ENCODE results near the gene MRPS35.

The MRPS35 gene

GRCh38 chr12:27756670-27757195 is 46.1 kb downstream of the MRPS35 start:
- no peak overlapping the region for H3K23ac ChIP-seq (ENCODE audit: low read length)
- H2BK120ac ChIP-seq (ENCODE audit: insufficient read depth, low read length, poor library complexity) = no peak overlapping the region
- no peaks in the 10 kb centered on the region for H3K79me2 ChIP-seq (ENCODE audit: control insufficient read depth, insufficient read depth, low read length, poor library complexity)
- H4K8ac ChIP-seq (ENCODE audit: low read depth, low read length) = no peak overlapping the region
- H3K4ac ChIP-seq (ENCODE audit: low read depth, low read length) = no peak overlapping the region
- H3K4me2 ChIP-seq (ENCODE audit: low read length) = no peak overlapping the region
- no peak overlapping the region for H2AK5ac ChIP-seq (ENCODE audit: low read length)
- H3K36me3 ChIP-seq (ENCODE audit: control insufficient read depth in 1 of 2, insufficient read depth in 2 of 2, low read length in 2 of 2) = peaks cover under 1 to 5% of the 10 kb centered on the region in 2 experiments
- H3K4me1 ChIP-seq (ENCODE audit: control insufficient read depth in 1 of 2, insufficient read depth in 2 of 2, low read length in 2 of 2) = peaks cover 0 to under 1% of the 10 kb centered on the region in 2 experiments
- no peak overlapping the region for H4K91ac ChIP-seq (ENCODE audit: low read depth, low read length)
- H3K4me3 ChIP-seq (ENCODE audit: low read depth, low read length) = no peak overlapping the region
- H3K79me1 ChIP-seq (ENCODE audit: low read length) = no peaks in the 10 kb centered on the region
- H3K27ac ChIP-seq (ENCODE audit: low read depth, low read length) = no peak overlapping the region
- H3K9me3 ChIP-seq (ENCODE audit: insufficient read depth, low read depth, low read length) = no peaks in the 10 kb centered on the region
- no peak overlapping the region for H3K14ac ChIP-seq (ENCODE audit: low read length)
- H2BK5ac ChIP-seq (ENCODE audit: low read depth, low read length, poor library complexity) = no peak overlapping the region
- no peak overlapping the region for H4K12ac ChIP-seq (ENCODE audit: low read depth, low read length)
- H2BK12ac ChIP-seq (ENCODE audit: low read length) = no peak overlapping the region
- no CpG with 5 or more reads among the region's 7 CpGs for WGBS (ENCODE audit: extremely low coverage, insufficient coverage, insufficient read length)
- no peak for DNase-seq
- H3K27me3 ChIP-seq (ENCODE audit: insufficient read depth, low read length) = no peaks in the 10 kb centered on the region
- no peak overlapping the region for H2AFZ ChIP-seq (ENCODE audit: insufficient read depth, low read length, poor library complexity)
- no peak overlapping the region for H3K9ac ChIP-seq (ENCODE audit: low read length)
- H3K18ac ChIP-seq (ENCODE audit: low read length) = no peak overlapping the region

GRCh38 chr12:27762757-27763156 is 52.1 kb downstream of the MRPS35 start:
- no peak overlapping the region for H3K4ac ChIP-seq (ENCODE audit: low read depth, low read length)
- no peak overlapping the region for H4K12ac ChIP-seq (ENCODE audit: low read depth, low read length)
- H2BK12ac ChIP-seq (ENCODE audit: low read length) = no peak overlapping the region
- no peak overlapping the region for H2AK5ac ChIP-seq (ENCODE audit: low read length)
- H3K4me3 ChIP-seq (ENCODE audit: low read depth, low read length) = no peak overlapping the region
- no peak overlapping the region for H3K27ac ChIP-seq (ENCODE audit: low read depth, low read length)
- no peak for DNase-seq
- peaks cover 0 to under 1% of the 10 kb centered on the region in 2 experiments for H3K36me3 ChIP-seq (ENCODE audit: control insufficient read depth in 1 of 2, insufficient read depth in 2 of 2, low read length in 2 of 2)
- no peak overlapping the region for H3K14ac ChIP-seq (ENCODE audit: low read length)
- H3K9ac ChIP-seq (ENCODE audit: low read length) = no peak overlapping the region
- H2BK120ac ChIP-seq (ENCODE audit: insufficient read depth, low read length, poor library complexity) = no peak overlapping the region
- H3K4me1 ChIP-seq (ENCODE audit: control insufficient read depth in 1 of 2, insufficient read depth in 2 of 2, low read length in 2 of 2) = no peaks in the 10 kb centered on the region
- no CpG with 5 or more reads among the region's 2 CpGs for WGBS (ENCODE audit: extremely low coverage, insufficient coverage, insufficient read length)
- no peak overlapping the region for H4K8ac ChIP-seq (ENCODE audit: low read depth, low read length)
- H3K23ac ChIP-seq (ENCODE audit: low read length) = no peak overlapping the region
- no peak overlapping the region for H4K91ac ChIP-seq (ENCODE audit: low read depth, low read length)
- H3K18ac ChIP-seq (ENCODE audit: low read length) = no peak overlapping the region
- H2AFZ ChIP-seq (ENCODE audit: insufficient read depth, low read length, poor library complexity) = no peak overlapping the region
- no peak overlapping the region for H3K4me2 ChIP-seq (ENCODE audit: low read length)
- H3K79me2 ChIP-seq (ENCODE audit: control insufficient read depth, insufficient read depth, low read length, poor library complexity) = no peaks in the 10 kb centered on the region
- no peaks in the 10 kb centered on the region for H3K27me3 ChIP-seq (ENCODE audit: insufficient read depth, low read length)
- H3K79me1 ChIP-seq (ENCODE audit: low read length) = no peaks in the 10 kb centered on the region
- no peak overlapping the region for H2BK5ac ChIP-seq (ENCODE audit: low read depth, low read length, poor library complexity)
- no peaks in the 10 kb centered on the region for H3K9me3 ChIP-seq (ENCODE audit: insufficient read depth, low read depth, low read length)

- Histone ChIP-seq H4K8ac (ENCODE audit: low read depth, low read length) (no peak overlapping the region), H4K12ac (ENCODE audit: low read depth, low read length) (no peak overlapping the region), H2AK5ac (ENCODE audit: low read length) (no peak overlapping the region), H3K23ac (ENCODE audit: low read length) (no peak overlapping the region), H3K18ac (ENCODE audit: low read length) (no peak overlapping the region), H3K4me3 (ENCODE audit: low read depth, low read length) (no peak overlapping the region), H2BK120ac (ENCODE audit: insufficient read depth, low read length, poor library complexity) (no peak overlapping the region), H3K79me2 (ENCODE audit: control insufficient read depth, insufficient read depth, low read length, poor library complexity) (no peaks in the 10 kb centered on the region), H3K4me1 (ENCODE audit: control insufficient read depth in 1 of 2, insufficient read depth in 2 of 2, low read length in 2 of 2) (no peaks in the 10 kb centered on the region), H3K4ac (ENCODE audit: low read depth, low read length) (no peak overlapping the region), H2AFZ (ENCODE audit: insufficient read depth, low read length, poor library complexity) (no peak overlapping the region), H3K27ac (ENCODE audit: low read depth, low read length) (no peak overlapping the region), H4K91ac (ENCODE audit: low read depth, low read length) (no peak overlapping the region), H3K79me1 (ENCODE audit: low read length) (no peaks in the 10 kb centered on the region), H3K27me3 (ENCODE audit: insufficient read depth, low read length) (no peaks in the 10 kb centered on the region), H3K36me3 (ENCODE audit: control insufficient read depth in 1 of 2, insufficient read depth in 2 of 2, low read length in 2 of 2) (no peaks in the 10 kb centered on the region), H2BK5ac (ENCODE audit: low read depth, low read length, poor library complexity) (no peak overlapping the region), H3K9me3 (ENCODE audit: insufficient read depth, low read depth, low read length) (no peaks in the 10 kb centered on the region), H3K14ac (ENCODE audit: low read length) (no peak overlapping the region), H3K9ac (ENCODE audit: low read length) (no peak overlapping the region), H3K4me2 (ENCODE audit: low read length) (no peak overlapping the region), H2BK12ac (ENCODE audit: low read length) (no peak overlapping the region)
- no CpG with 5 or more reads among the region's 3 CpGs for WGBS (ENCODE audit: extremely low coverage, insufficient coverage, insufficient read length)
- no peak for DNase-seq
Observed at GRCh38 chr12:27766587-27766986, 56.0 kb downstream of the MRPS35 start.

- Histone ChIP-seq H4K91ac (ENCODE audit: low read depth, low read length) (no peak overlapping the region), H3K4me2 (ENCODE audit: low read length) (no peak overlapping the region), H3K36me3 (ENCODE audit: control insufficient read depth in 1 of 2, insufficient read depth in 2 of 2, low read length in 2 of 2) (no peaks in the 10 kb centered on the region), H3K79me1 (ENCODE audit: low read length) (no peaks in the 10 kb centered on the region), H3K27me3 (ENCODE audit: insufficient read depth, low read length) (no peaks in the 10 kb centered on the region), H3K23ac (ENCODE audit: low read length) (no peak overlapping the region), H3K27ac (ENCODE audit: low read depth, low read length) (no peak overlapping the region), H4K12ac (ENCODE audit: low read depth, low read length) (no peak overlapping the region), H2BK120ac (ENCODE audit: insufficient read depth, low read length, poor library complexity) (no peak overlapping the region), H2AFZ (ENCODE audit: insufficient read depth, low read length, poor library complexity) (no peak overlapping the region), H4K8ac (ENCODE audit: low read depth, low read length) (no peak overlapping the region), H3K79me2 (ENCODE audit: control insufficient read depth, insufficient read depth, low read length, poor library complexity) (no peaks in the 10 kb centered on the region), H3K4ac (ENCODE audit: low read depth, low read length) (no peak overlapping the region), H3K14ac (ENCODE audit: low read length) (no peak overlapping the region), H3K4me1 (ENCODE audit: control insufficient read depth in 1 of 2, insufficient read depth in 2 of 2, low read length in 2 of 2) (no peaks in the 10 kb centered on the region), H2AK5ac (ENCODE audit: low read length) (no peak overlapping the region), H3K4me3 (ENCODE audit: low read depth, low read length) (no peak overlapping the region), H3K9me3 (ENCODE audit: insufficient read depth, low read depth, low read length) (no peaks in the 10 kb centered on the region), H3K9ac (ENCODE audit: low read length) (no peak overlapping the region), H2BK12ac (ENCODE audit: low read length) (no peak overlapping the region), H2BK5ac (ENCODE audit: low read depth, low read length, poor library complexity) (no peak overlapping the region), H3K18ac (ENCODE audit: low read length) (no peak overlapping the region)
- peak in 1 of 2 donors; percentile 60 for DNase-seq
- no CpG with 5 or more reads among the region's 8 CpGs for WGBS (ENCODE audit: extremely low coverage, insufficient coverage, insufficient read length)
Observed at GRCh38 chr12:27769142-27769673, 58.6 kb downstream of the MRPS35 start.
